ENCODE measurements around the gene SIVA1. TPM values are rescaled to one million over a fixed set of nuclear protein-coding genes. Genes with fewer than 3 reads are reported as not detected.

Gene SIVA1
- total RNA-seq, 3 donors from 2014 or later (not counting 1 experiment from before 2014, with no cell fraction given) = 59.7 to 74.8 (median 59.8) TPM

DNA sequence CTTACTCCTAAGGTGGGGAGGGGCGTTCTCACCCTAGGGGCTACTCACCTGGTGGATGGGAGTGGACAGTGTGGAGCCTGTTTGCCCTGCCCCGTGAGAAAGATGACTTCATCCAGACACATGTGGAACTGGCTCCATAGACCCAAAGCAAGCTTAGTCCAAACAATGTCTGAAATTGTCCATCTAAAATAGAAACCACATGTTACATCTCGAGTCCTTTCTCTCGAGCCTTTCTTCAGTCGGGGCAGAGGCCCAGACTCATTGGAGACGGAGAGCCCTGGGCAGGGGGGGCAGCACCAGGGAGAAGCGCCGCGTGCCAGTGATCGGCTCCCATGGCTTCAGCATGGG lies 4.3 kb downstream of the SIVA1 start:
- peaks cover 33% of the 10 kb centered on the region for H3K4me1 ChIP-seq (ENCODE audit: control insufficient read depth, insufficient read depth, low read length)
- Mint-ChIP-seq H3K36me3 (no peaks in the 10 kb centered on the region), H3K4me3 (no peak overlapping the region), H3K27me3 (ENCODE audit: low read depth in 2 of 2) (no peaks in the 10 kb centered on the region), H3K4me1 (peaks cover 25 to 49% of the 10 kb centered on the region in 2 donors), H3K9me3 (no peaks in the 10 kb centered on the region), H3K27ac (no peak overlapping the region)
- H3K27ac ChIP-seq (ENCODE audit: low read length) = no peak overlapping the region
- TF ChIP-seq, protein P1, sequence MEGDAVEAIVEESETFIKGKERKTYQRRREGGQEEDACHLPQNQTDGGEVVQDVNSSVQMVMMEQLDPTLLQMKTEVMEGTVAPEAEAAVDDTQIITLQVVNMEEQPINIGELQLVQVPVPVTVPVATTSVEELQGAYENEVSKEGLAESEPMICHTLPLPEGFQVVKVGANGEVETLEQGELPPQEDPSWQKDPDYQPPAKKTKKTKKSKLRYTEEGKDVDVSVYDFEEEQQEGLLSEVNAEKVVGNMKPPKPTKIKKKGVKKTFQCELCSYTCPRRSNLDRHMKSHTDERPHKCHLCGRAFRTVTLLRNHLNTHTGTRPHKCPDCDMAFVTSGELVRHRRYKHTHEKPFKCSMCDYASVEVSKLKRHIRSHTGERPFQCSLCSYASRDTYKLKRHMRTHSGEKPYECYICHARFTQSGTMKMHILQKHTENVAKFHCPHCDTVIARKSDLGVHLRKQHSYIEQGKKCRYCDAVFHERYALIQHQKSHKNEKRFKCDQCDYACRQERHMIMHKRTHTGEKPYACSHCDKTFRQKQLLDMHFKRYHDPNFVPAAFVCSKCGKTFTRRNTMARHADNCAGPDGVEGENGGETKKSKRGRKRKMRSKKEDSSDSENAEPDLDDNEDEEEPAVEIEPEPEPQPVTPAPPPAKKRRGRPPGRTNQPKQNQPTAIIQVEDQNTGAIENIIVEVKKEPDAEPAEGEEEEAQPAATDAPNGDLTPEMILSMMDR (IDR thresholded peaks at IDR 0.05) = no peak
- intact Hi-C loops (cut with micrococcal nuclease) = no loop called here
- H3K36me3 ChIP-seq (ENCODE audit: control insufficient read depth, insufficient read depth, low read length) = peaks cover 20% of the 10 kb centered on the region
- DNase-seq = no peak
- no peaks in the 10 kb centered on the region for H3K27me3 ChIP-seq (ENCODE audit: control insufficient read depth, insufficient read depth, low read length)
- H3K9me3 ChIP-seq (ENCODE audit: control insufficient read depth, insufficient read depth, low read length) = no peaks in the 10 kb centered on the region
- no peak for ATAC-seq
- WGBS (ENCODE audit: insufficient coverage) = 90% methylated on average over 10 of the region's 10 CpGs
- no peak overlapping the region for H3K4me3 ChIP-seq (ENCODE audit: low read length)

DNA sequence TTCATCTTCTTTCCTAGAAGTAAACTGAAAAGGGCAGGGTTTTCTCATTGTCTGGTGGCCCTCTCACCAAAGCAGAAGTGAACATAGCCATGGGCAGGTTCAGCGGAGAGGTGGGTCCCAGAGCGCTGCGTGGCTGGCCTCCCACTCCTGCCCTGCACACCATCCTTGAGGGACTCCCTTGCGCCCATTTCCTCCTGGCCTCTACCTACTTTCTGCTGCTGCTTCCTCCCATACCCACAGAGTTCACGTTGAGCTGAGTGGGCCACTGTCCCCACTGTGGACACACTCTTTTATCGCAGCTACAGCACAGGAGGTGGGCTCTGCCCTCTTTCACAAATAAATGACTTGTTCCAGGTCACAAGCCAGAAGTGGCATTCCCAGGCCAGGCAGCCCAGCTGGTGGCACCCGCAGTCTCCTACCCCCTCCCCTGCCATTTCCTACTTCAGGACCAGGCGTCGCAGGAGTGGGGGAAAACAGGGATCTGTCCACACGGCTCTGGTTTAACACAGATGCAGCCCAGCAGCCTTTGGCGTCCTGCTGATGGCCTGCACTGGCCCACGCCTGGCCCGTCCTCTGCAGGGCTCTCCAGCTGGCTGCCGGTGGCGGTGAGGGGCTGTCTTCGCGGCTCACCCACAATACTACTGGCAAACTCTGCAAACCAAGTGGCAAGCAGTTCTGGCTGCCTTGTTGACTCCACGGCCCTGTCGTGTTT lies 4.9 kb downstream of the SIVA1 start:
- no peaks in the 10 kb centered on the region for H3K36me3 Mint-ChIP-seq
- peaks cover 24 to 44% of the 10 kb centered on the region in 2 donors for H3K4me1 Mint-ChIP-seq
- DNase-seq (no peak), ATAC-seq (no peak)
- TF ChIP-seq, protein P1 (IDR thresholded peaks at IDR 0.05) = no peak
- H3K27ac Mint-ChIP-seq = no peak overlapping the region
- peaks cover 31% of the 10 kb centered on the region for H3K4me1 ChIP-seq (ENCODE audit: control insufficient read depth, insufficient read depth, low read length)
- H3K4me3 Mint-ChIP-seq = no peak overlapping the region
- WGBS (ENCODE audit: insufficient coverage) = 89% methylated on average over 19 of the region's 19 CpGs
- no peaks in the 10 kb centered on the region for H3K27me3 Mint-ChIP-seq (ENCODE audit: low read depth in 2 of 2)
- no peaks in the 10 kb centered on the region for H3K9me3 ChIP-seq (ENCODE audit: control insufficient read depth, insufficient read depth, low read length)
- H3K27ac ChIP-seq (ENCODE audit: low read length) = no peak overlapping the region
- H3K36me3 ChIP-seq (ENCODE audit: control insufficient read depth, insufficient read depth, low read length) = peaks cover 22% of the 10 kb centered on the region
- H3K9me3 Mint-ChIP-seq = no peaks in the 10 kb centered on the region
- intact Hi-C loops (cut with micrococcal nuclease) = no loop called here
- no peaks in the 10 kb centered on the region for H3K27me3 ChIP-seq (ENCODE audit: control insufficient read depth, insufficient read depth, low read length)
- H3K4me3 ChIP-seq (ENCODE audit: low read length) = no peak overlapping the region

DNA sequence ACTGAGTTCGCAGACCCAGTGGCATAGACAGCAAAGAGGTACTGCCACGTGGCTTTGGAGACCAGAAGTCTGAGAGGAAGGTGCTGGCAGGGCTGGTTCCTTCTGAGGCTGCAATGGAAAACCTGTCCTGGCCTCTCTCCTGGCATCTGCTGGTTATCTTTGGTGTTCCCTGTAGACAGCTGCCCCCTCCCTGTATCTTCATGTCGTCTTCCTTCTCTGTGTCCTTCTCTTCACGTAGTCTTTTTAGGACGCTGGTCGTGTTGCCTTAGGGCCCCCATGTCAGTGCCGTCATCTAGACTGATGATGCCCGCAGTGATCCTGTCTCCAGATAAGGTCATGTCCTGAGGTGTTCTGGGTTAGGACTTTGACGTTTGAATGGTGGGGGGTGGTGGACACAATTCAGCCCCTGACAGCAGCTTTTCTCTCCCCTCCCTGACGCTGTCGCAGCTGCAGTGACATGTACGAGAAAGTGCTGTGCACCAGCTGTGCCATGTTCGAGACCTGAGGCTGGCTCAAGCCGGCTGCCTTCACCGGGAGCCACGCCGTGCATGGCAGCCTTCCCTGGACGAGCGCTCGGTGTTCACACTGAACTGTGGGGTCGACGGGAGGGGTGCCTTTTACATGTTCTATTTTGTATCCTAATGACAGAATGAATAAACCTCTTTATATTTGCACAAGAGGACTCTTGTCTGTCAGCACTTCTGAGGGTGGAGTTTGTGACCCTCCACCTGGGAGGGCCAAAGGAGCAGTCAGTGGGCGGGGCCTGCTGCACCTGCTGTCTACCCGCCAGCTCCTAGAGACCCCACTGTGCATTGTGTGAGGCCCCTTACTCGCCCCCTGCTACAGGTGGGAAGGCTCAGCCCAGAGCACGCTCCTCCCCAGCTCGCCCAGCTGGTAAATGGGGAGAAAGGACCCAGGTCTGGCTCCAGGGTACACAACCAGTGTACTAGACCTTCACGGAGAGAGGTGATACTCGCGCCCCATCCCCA lies 6.3 kb downstream of the SIVA1 start:
- H3K36me3 ChIP-seq (ENCODE audit: control insufficient read depth, insufficient read depth, low read length) = peaks cover 22% of the 10 kb centered on the region
- DNase-seq (no peak), ATAC-seq (no peak)
- 94% methylated on average over 29 of the region's 30 CpGs for WGBS (ENCODE audit: insufficient coverage)
- H3K27me3 ChIP-seq (ENCODE audit: control insufficient read depth, insufficient read depth, low read length) = no peaks in the 10 kb centered on the region
- TF ChIP-seq, protein P1 (IDR thresholded peaks at IDR 0.05) = no peak
- H3K9me3 ChIP-seq (ENCODE audit: control insufficient read depth, insufficient read depth, low read length) = no peaks in the 10 kb centered on the region
- H3K9me3 Mint-ChIP-seq = no peaks in the 10 kb centered on the region
- no peak overlapping the region for H3K27ac ChIP-seq (ENCODE audit: low read length)
- H3K4me3 ChIP-seq (ENCODE audit: low read length) = no peak overlapping the region
- intact Hi-C loops (cut with micrococcal nuclease) = no loop called here
- peaks cover 21% of the 10 kb centered on the region for H3K4me1 ChIP-seq (ENCODE audit: control insufficient read depth, insufficient read depth, low read length)
- H3K36me3 Mint-ChIP-seq = no peaks in the 10 kb centered on the region
- H3K4me1 Mint-ChIP-seq = peaks cover 11 to 29% of the 10 kb centered on the region in 2 donors
- no peak overlapping the region for H3K4me3 Mint-ChIP-seq
- no peaks in the 10 kb centered on the region for H3K27me3 Mint-ChIP-seq (ENCODE audit: low read depth in 2 of 2)
- H3K27ac Mint-ChIP-seq = no peak overlapping the region
